ENCODE data around the gene ESYT2. TPM values are rescaled to one million over a fixed set of nuclear protein-coding genes. Genes with fewer than 3 reads are reported as not detected.

ESYT2 gene
- polyA plus RNA-seq, 1 of the 3 experiments (the other 2 are of a cell fraction) = 34.2 TPM

- Histone ChIP-seq H2AFZ (ENCODE audit: low read depth) (no peak overlapping the region), H3K27ac (ENCODE audit: low read depth in 2 of 2, low read length in 1 of 2) (no peak overlapping the region), H3K9me2 (no peaks in the 10 kb centered on the region), H3F3A (replicated peaks; ENCODE audit: insufficient read depth) (no peaks in the 10 kb centered on the region), H3K27me3 (ENCODE audit: insufficient read depth) (no peaks in the 10 kb centered on the region), H3K79me2 (ENCODE audit: insufficient read depth) (no peaks in the 10 kb centered on the region; the same call in 1 of the 2 replicates), H3K4me1 (ENCODE audit: control insufficient read depth in 1 of 2, insufficient read depth in 2 of 2, low read depth in 1 of 2, low read length in 1 of 2) (no peaks in the 10 kb centered on the region; a peak in 1 of 4 replicates), H3K36me3 (replicated peaks in 1 of 2; ENCODE audit: control insufficient read depth in 1 of 2, insufficient read depth in 2 of 2, low read length in 1 of 2) (peaks cover 46 to 55% of the 10 kb centered on the region in 2 experiments), H3K9me3 (no peaks in the 10 kb centered on the region), H3K4me3 (ENCODE audit: low read depth in 2 of 2, low read length in 1 of 2) (no peak overlapping the region), H4K20me1 (ENCODE audit: insufficient read depth) (no peaks in the 10 kb centered on the region), H3K4me2 (no peak overlapping the region), H3K9ac (no peak overlapping the region)
- POLR2A ChIA-PET = no interaction called here
- TF ChIP-seq, protein P1, sequence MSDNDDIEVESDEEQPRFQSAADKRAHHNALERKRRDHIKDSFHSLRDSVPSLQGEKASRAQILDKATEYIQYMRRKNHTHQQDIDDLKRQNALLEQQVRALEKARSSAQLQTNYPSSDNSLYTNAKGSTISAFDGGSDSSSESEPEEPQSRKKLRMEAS (IDR thresholded peaks at IDR 0.05; ENCODE audit: low read depth) = no peak
- no peak for TF ChIP-seq YY1 (IDR thresholded peaks at IDR 0.05; ENCODE audit: low read depth)
- TF ChIP-seq MEF2A (IDR thresholded peaks at IDR 0.05; ENCODE audit: borderline replicate concordance, low read depth) = no peak
- no peak for TF ChIP-seq RCOR1 (IDR thresholded peaks at IDR 0.05; ENCODE audit: low read length)
- TF ChIP-seq USF2 (IDR thresholded peaks at IDR 0.05; ENCODE audit: borderline replicate concordance, low read depth, low read length) = no peak
- TF ChIP-seq RXRA (IDR thresholded peaks at IDR 0.05; ENCODE audit: borderline replicate concordance, low read depth) = no peak
- TF ChIP-seq POLR2AphosphoS5 (IDR thresholded peaks at IDR 0.05; ENCODE audit: low read depth, low read length) = no peak
- TF ChIP-seq JUND (IDR thresholded peaks at IDR 0.05) = no peak
- no peak for TF ChIP-seq GABPA (IDR thresholded peaks at IDR 0.05; ENCODE audit: low read depth)
- TF ChIP-seq RAD21 (IDR thresholded peaks at IDR 0.05; ENCODE audit: low read length) = no peak
- no peak for TF ChIP-seq CTCF (IDR thresholded peaks at IDR 0.05)
- no peak for TF ChIP-seq EP300 (IDR thresholded peaks at IDR 0.05; ENCODE audit: borderline replicate concordance in 1 of 2, low read depth in 1 of 2, low read length in 1 of 2)
- TF ChIP-seq CHD2 (IDR thresholded peaks at IDR 0.05; ENCODE audit: low read length, partially characterized antibody) = no peak
- no peak for DNase-seq
- CTCF ChIA-PET = interaction anchor here (1.5 kb wide), 1 partner anchor 13 kb away, joined by 4 read pairs; no protein-coding TSS in a partner anchor
- WGBS (ENCODE audit: low lambda C conversion rate) = 89% methylated on average over 4 of the region's 4 CpGs
Measured at GRCh38 chr7:158767707-158768106, 61.6 kb downstream of the ESYT2 start.

GRCh38 chr7:158766570-158767281 is 62.6 kb downstream of the ESYT2 start:
- Histone ChIP-seq H3F3A (replicated peaks; ENCODE audit: insufficient read depth) (peaks cover 3% of the 10 kb centered on the region), H3K4me1 (ENCODE audit: control insufficient read depth in 1 of 2, insufficient read depth in 2 of 2, low read depth in 1 of 2, low read length in 1 of 2) (no peaks in the 10 kb centered on the region; a peak in 1 of 4 replicates), H3K27ac (ENCODE audit: low read depth in 2 of 2, low read length in 1 of 2) (no peak overlapping the region), H3K9me2 (no peaks in the 10 kb centered on the region), H3K9me3 (no peaks in the 10 kb centered on the region), H3K36me3 (replicated peaks in 1 of 2; ENCODE audit: control insufficient read depth in 1 of 2, insufficient read depth in 2 of 2, low read length in 1 of 2) (peaks cover 50 to 51% of the 10 kb centered on the region in 2 experiments), H3K4me2 (no peak overlapping the region), H2AFZ (ENCODE audit: low read depth) (no peak overlapping the region), H3K9ac (no peak overlapping the region), H3K4me3 (ENCODE audit: low read depth in 2 of 2, low read length in 1 of 2) (no peak overlapping the region), H3K27me3 (ENCODE audit: insufficient read depth) (no peaks in the 10 kb centered on the region), H4K20me1 (ENCODE audit: insufficient read depth) (no peaks in the 10 kb centered on the region), H3K79me2 (ENCODE audit: insufficient read depth) (no peaks in the 10 kb centered on the region; the same call in 1 of the 2 replicates)
- ChIA-PET POLR2A (no interaction called here), CTCF (interaction anchor here (1.5 kb wide), 1 partner anchor 12 kb away, joined by 4 read pairs; no protein-coding TSS in a partner anchor)
- 89% methylated on average over 6 of the region's 6 CpGs for WGBS (ENCODE audit: low lambda C conversion rate)
- TF ChIP-seq POLR2AphosphoS5 (IDR thresholded peaks at IDR 0.05; ENCODE audit: low read depth, low read length) (no peak), GATA2 (CRISPR knock-in tag; IDR thresholded peaks at IDR 0.05) (no peak), ELF1 (IDR thresholded peaks at IDR 0.05) (no peak), FOXM1 (IDR thresholded peaks at IDR 0.05; ENCODE audit: low read depth) (no peak), NRF1 (IDR thresholded peaks at IDR 0.05; ENCODE audit: low read depth, low read length) (no peak), SMC3 (IDR thresholded peaks at IDR 0.05; ENCODE audit: low read depth, low read length) (no peak), TCF12 (IDR thresholded peaks at IDR 0.05) (no peak)
- TF ChIP-seq, protein P2, sequence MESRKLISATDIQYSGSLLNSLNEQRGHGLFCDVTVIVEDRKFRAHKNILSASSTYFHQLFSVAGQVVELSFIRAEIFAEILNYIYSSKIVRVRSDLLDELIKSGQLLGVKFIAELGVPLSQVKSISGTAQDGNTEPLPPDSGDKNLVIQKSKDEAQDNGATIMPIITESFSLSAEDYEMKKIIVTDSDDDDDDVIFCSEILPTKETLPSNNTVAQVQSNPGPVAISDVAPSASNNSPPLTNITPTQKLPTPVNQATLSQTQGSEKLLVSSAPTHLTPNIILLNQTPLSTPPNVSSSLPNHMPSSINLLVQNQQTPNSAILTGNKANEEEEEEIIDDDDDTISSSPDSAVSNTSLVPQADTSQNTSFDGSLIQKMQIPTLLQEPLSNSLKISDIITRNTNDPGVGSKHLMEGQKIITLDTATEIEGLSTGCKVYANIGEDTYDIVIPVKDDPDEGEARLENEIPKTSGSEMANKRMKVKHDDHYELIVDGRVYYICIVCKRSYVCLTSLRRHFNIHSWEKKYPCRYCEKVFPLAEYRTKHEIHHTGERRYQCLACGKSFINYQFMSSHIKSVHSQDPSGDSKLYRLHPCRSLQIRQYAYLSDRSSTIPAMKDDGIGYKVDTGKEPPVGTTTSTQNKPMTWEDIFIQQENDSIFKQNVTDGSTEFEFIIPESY (IDR thresholded peaks at IDR 0.05; ENCODE audit: borderline replicate concordance, low read depth) = no peak
- DNase-seq = no peak

All from SK-N-SH (cell line).